ENCODE measurements around the gene PER2. TPM values are rescaled to one million over a fixed set of nuclear protein-coding genes. Genes with fewer than 3 reads are reported as not detected.
A peak's percentile ranks its signal among the peaks of the same experiment; 100 is the strongest.

The PER2 gene
- total and polyA plus RNA-seq, 3 experiments from 2014 or later, result 4.3 to 14.2 (median 12.9) TPM

- Mint-ChIP-seq H3K36me3 (no peaks in the 10 kb centered on the region), H3K27ac (no peak overlapping the region), H3K9me3 (no peaks in the 10 kb centered on the region), H3K4me1 (no peaks in the 10 kb centered on the region), H3K27me3 (peaks cover 7 to 15% of the 10 kb centered on the region in 2 donors), H3K4me3 (no peak overlapping the region)
- Histone ChIP-seq H3K9me3 (ENCODE audit: low read length) (no peaks in the 10 kb centered on the region), H3K27me3 (ENCODE audit: insufficient read depth, low read length, poor library complexity, severe bottlenecking) (no peaks in the 10 kb centered on the region), H3K36me3 (ENCODE audit: insufficient read depth, low read length) (no peaks in the 10 kb centered on the region), H3K4me3 (ENCODE audit: low read length) (no peak overlapping the region), H3K27ac (ENCODE audit: low read depth, low read length) (no peak overlapping the region), H3K4me1 (ENCODE audit: insufficient read depth, low read length) (no peaks in the 10 kb centered on the region)
- peak in 1 of 5 donors; percentile 44 for DNase-seq
- CTCF ChIA-PET, result no interaction called here
- POLR2A ChIA-PET, result no interaction called here
These were observed 16.9 kb upstream of the PER2 start for GRCh38 chr2:238305092-238305862.

- no peaks in the 10 kb centered on the region for H3K36me3 Mint-ChIP-seq
- no peak for DNase-seq
- ChIA-PET POLR2A (no interaction called here), CTCF (no interaction called here)
- peak overlapping the region in 2 of 8 donors; percentile 28 to 65 for H3K27ac Mint-ChIP-seq
- Histone ChIP-seq H3K9me3 (ENCODE audit: low read length) (no peaks in the 10 kb centered on the region), H3K27me3 (ENCODE audit: insufficient read depth, low read length, poor library complexity, severe bottlenecking) (no peaks in the 10 kb centered on the region), H3K4me3 (ENCODE audit: low read length) (no peak overlapping the region), H3K4me1 (ENCODE audit: insufficient read depth, low read length) (no peaks in the 10 kb centered on the region), H3K36me3 (ENCODE audit: insufficient read depth, low read length) (no peaks in the 10 kb centered on the region), H3K27ac (ENCODE audit: low read depth, low read length) (no peak overlapping the region)
- H3K4me1 Mint-ChIP-seq, result no peaks in the 10 kb centered on the region
- no peaks in the 10 kb centered on the region for H3K9me3 Mint-ChIP-seq
- H3K4me3 Mint-ChIP-seq, result no peak overlapping the region
- peaks cover 2 to 11% of the 10 kb centered on the region in 2 donors for H3K27me3 Mint-ChIP-seq
These were observed 15.7 kb upstream of the PER2 start for GRCh38 chr2:238304116-238304515.

- no peaks in the 10 kb centered on the region for H3K4me1 Mint-ChIP-seq
- peaks cover 4 to 8% of the 10 kb centered on the region in 2 donors for H3K27me3 Mint-ChIP-seq
- Histone ChIP-seq H3K27ac (ENCODE audit: low read depth, low read length) (no peak overlapping the region), H3K4me1 (ENCODE audit: insufficient read depth, low read length) (no peaks in the 10 kb centered on the region), H3K36me3 (ENCODE audit: insufficient read depth, low read length) (no peaks in the 10 kb centered on the region), H3K4me3 (ENCODE audit: low read length) (no peak overlapping the region), H3K9me3 (ENCODE audit: low read length) (no peaks in the 10 kb centered on the region), H3K27me3 (ENCODE audit: insufficient read depth, low read length, poor library complexity, severe bottlenecking) (no peaks in the 10 kb centered on the region)
- POLR2A ChIA-PET, result no interaction called here
- no peaks in the 10 kb centered on the region for H3K36me3 Mint-ChIP-seq
- CTCF ChIA-PET, result no interaction called here
- peak in 1 of 5 donors; percentile 38 for DNase-seq
- no peaks in the 10 kb centered on the region for H3K9me3 Mint-ChIP-seq
- H3K27ac Mint-ChIP-seq, result no peak overlapping the region
- H3K4me3 Mint-ChIP-seq, result no peak overlapping the region
These were observed 14.3 kb upstream of the PER2 start for GRCh38 chr2:238302751-238303150.

- Mint-ChIP-seq H3K4me1 (no peaks in the 10 kb centered on the region), H3K9me3 (no peaks in the 10 kb centered on the region), H3K27me3 (peaks cover 5 to 6% of the 10 kb centered on the region in 2 donors), H3K36me3 (no peaks in the 10 kb centered on the region), H3K27ac (no peak overlapping the region), H3K4me3 (no peak overlapping the region)
- Histone ChIP-seq H3K9me3 (ENCODE audit: low read length) (no peaks in the 10 kb centered on the region), H3K36me3 (ENCODE audit: insufficient read depth, low read length) (no peaks in the 10 kb centered on the region), H3K4me1 (ENCODE audit: insufficient read depth, low read length) (no peaks in the 10 kb centered on the region), H3K27ac (ENCODE audit: low read depth, low read length) (no peak overlapping the region), H3K27me3 (ENCODE audit: insufficient read depth, low read length, poor library complexity, severe bottlenecking) (no peaks in the 10 kb centered on the region), H3K4me3 (ENCODE audit: low read length) (no peak overlapping the region)
- ChIA-PET POLR2A (no interaction called here), CTCF (no interaction called here)
- DNase-seq, result no peak
These were observed 13.7 kb upstream of the PER2 start for GRCh38 chr2:238302087-238302486.

GRCh38 chr2:238299803-238300202 is 11.4 kb upstream of the PER2 start:
- H3K36me3 ChIP-seq (ENCODE audit: insufficient read depth, low read length), result no peaks in the 10 kb centered on the region
- no peak overlapping the region for H3K27ac ChIP-seq (ENCODE audit: low read depth, low read length)
- H3K4me3 ChIP-seq (ENCODE audit: low read length), result no peak overlapping the region
- H3K9me3 Mint-ChIP-seq, result no peaks in the 10 kb centered on the region
- DNase-seq, result no peak
- no peaks in the 10 kb centered on the region for H3K4me1 ChIP-seq (ENCODE audit: insufficient read depth, low read length)
- no peaks in the 10 kb centered on the region for H3K27me3 ChIP-seq (ENCODE audit: insufficient read depth, low read length, poor library complexity, severe bottlenecking)
- POLR2A ChIA-PET, result no interaction called here
- CTCF ChIA-PET, result no interaction called here
- H3K9me3 ChIP-seq (ENCODE audit: low read length), result no peaks in the 10 kb centered on the region
- H3K27me3 Mint-ChIP-seq, result peaks cover 3 to 13% of the 10 kb centered on the region in 2 donors
- H3K4me3 Mint-ChIP-seq, result no peak overlapping the region
- H3K27ac Mint-ChIP-seq, result no peak overlapping the region
- H3K4me1 Mint-ChIP-seq, result no peaks in the 10 kb centered on the region
- H3K36me3 Mint-ChIP-seq, result no peaks in the 10 kb centered on the region

- H3K4me3 ChIP-seq (ENCODE audit: low read length), result no peak overlapping the region
- POLR2A ChIA-PET, result no interaction called here
- no peak overlapping the region for H3K27ac ChIP-seq (ENCODE audit: low read depth, low read length)
- H3K9me3 Mint-ChIP-seq, result no peaks in the 10 kb centered on the region
- CTCF ChIA-PET, result interaction anchor here (0.6 kb wide), 1 partner anchor 46 kb away, joined by 3 read pairs; no protein-coding TSS in a partner anchor
- no peaks in the 10 kb centered on the region for H3K36me3 Mint-ChIP-seq
- no peaks in the 10 kb centered on the region for H3K36me3 ChIP-seq (ENCODE audit: insufficient read depth, low read length)
- H3K27me3 ChIP-seq (ENCODE audit: insufficient read depth, low read length, poor library complexity, severe bottlenecking), result no peaks in the 10 kb centered on the region
- no peaks in the 10 kb centered on the region for H3K9me3 ChIP-seq (ENCODE audit: low read length)
- peak in 1 of 5 donors; percentile 23 for DNase-seq
- no peaks in the 10 kb centered on the region for H3K4me1 Mint-ChIP-seq
- no peak overlapping the region for H3K4me3 Mint-ChIP-seq
- no peak overlapping the region for H3K27ac Mint-ChIP-seq
- H3K4me1 ChIP-seq (ENCODE audit: insufficient read depth, low read length), result no peaks in the 10 kb centered on the region
- peaks cover 3 to 17% of the 10 kb centered on the region in 2 donors for H3K27me3 Mint-ChIP-seq
These were observed 8.4 kb upstream of the PER2 start for GRCh38 chr2:238296638-238297457.

GRCh38 chr2:238295144-238296112 is 7.0 kb upstream of the PER2 start:
- H3K36me3 ChIP-seq (ENCODE audit: insufficient read depth, low read length), result no peaks in the 10 kb centered on the region
- Mint-ChIP-seq H3K27me3 (peaks cover 3 to 17% of the 10 kb centered on the region in 2 donors), H3K4me3 (peak overlapping the region in 1 of 7 donors; percentile 50), H3K9me3 (no peaks in the 10 kb centered on the region), H3K36me3 (no peaks in the 10 kb centered on the region), H3K4me1 (peaks cover 2 to 4% (median 3%) of the 10 kb centered on the region in 3 donors), H3K27ac (no peak overlapping the region)
- no peak overlapping the region for H3K27ac ChIP-seq (ENCODE audit: low read depth, low read length)
- DNase-seq, result peak in 1 of 5 donors; percentile 25
- no peaks in the 10 kb centered on the region for H3K9me3 ChIP-seq (ENCODE audit: low read length)
- H3K4me3 ChIP-seq (ENCODE audit: low read length), result no peak overlapping the region
- POLR2A ChIA-PET, result no interaction called here
- H3K4me1 ChIP-seq (ENCODE audit: insufficient read depth, low read length), result no peaks in the 10 kb centered on the region
- no peaks in the 10 kb centered on the region for H3K27me3 ChIP-seq (ENCODE audit: insufficient read depth, low read length, poor library complexity, severe bottlenecking)
- CTCF ChIA-PET, result no interaction called here

All from CD8-positive, alpha-beta memory T cell (primary cell).